ENCODE results near the gene VPS72.

Gene VPS72

DNA sequence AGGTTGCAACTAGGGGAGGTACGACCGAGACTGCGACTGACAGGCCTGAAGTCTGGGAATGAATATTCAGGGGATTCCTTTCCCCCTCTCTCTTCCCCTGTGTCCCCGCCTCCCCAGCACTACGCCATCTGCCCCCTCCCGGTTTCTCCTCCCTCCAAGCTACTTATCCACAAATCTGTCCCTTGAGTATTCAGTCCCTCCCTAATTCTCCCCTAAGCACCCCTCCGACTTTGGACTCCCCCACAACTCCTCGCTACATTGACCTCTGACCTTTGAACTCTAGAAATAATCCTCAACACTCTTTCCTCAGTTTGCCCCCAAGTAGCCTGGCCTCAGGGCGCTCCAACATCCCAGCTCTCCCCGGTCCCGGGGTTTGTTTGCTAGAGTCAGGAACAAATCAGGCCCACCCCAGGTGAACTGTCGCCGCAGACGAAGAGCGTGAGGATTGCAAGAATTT lies 24.7 kb downstream of the VPS72 start:
- no peaks in the 10 kb centered on the region for H3K9me3 ChIP-seq (ENCODE audit: control insufficient read depth in 1 of 2, low read length in 2 of 2)
- H3K4me1 ChIP-seq (ENCODE audit: control insufficient read depth in 1 of 2, insufficient read depth in 2 of 2, low read length in 2 of 2): peaks cover 22 to 23% of the 10 kb centered on the region in 2 donors
- H3K4me3 ChIP-seq (ENCODE audit: low read depth in 1 of 2, low read length in 2 of 2): peak overlapping the region; percentile 97 to 98
- H3K36me3 ChIP-seq (ENCODE audit: control insufficient read depth in 1 of 2, insufficient read depth in 2 of 2, low read length in 2 of 2): peaks cover 9 to 35% of the 10 kb centered on the region in 2 donors
- H3K9ac ChIP-seq (ENCODE audit: low read depth in 1 of 2, low read length in 2 of 2): peak overlapping the region; percentile 81 to 90
- H3K27ac ChIP-seq (ENCODE audit: low read depth, low read length): peak overlapping the region; percentile 77
- H3K27me3 ChIP-seq (ENCODE audit: control insufficient read depth in 1 of 2, insufficient read depth in 2 of 2, low read length in 2 of 2): no peaks in the 10 kb centered on the region

- Histone ChIP-seq H3K27ac (ENCODE audit: low read depth, low read length) (peak overlapping the region; percentile 77), H3K27me3 (ENCODE audit: control insufficient read depth in 1 of 2, insufficient read depth in 2 of 2, low read length in 2 of 2) (no peaks in the 10 kb centered on the region), H3K36me3 (ENCODE audit: control insufficient read depth in 1 of 2, insufficient read depth in 2 of 2, low read length in 2 of 2) (peaks cover 11 to 31% of the 10 kb centered on the region in 2 donors), H3K9me3 (ENCODE audit: control insufficient read depth in 1 of 2, low read length in 2 of 2) (no peaks in the 10 kb centered on the region), H3K4me1 (ENCODE audit: control insufficient read depth in 1 of 2, insufficient read depth in 2 of 2, low read length in 2 of 2) (peaks cover 22 to 23% of the 10 kb centered on the region in 2 donors), H3K4me3 (ENCODE audit: low read depth in 1 of 2, low read length in 2 of 2) (peak overlapping the region; percentile 97 to 98), H3K9ac (ENCODE audit: low read depth in 1 of 2, low read length in 2 of 2) (peak overlapping the region; percentile 81 to 90)
Measured at GRCh38 chr1:151164732-151165280, 25.2 kb downstream of the VPS72 start.

GRCh38 chr1:151159373-151159772 lies 30.6 kb downstream of the VPS72 start:
- Histone ChIP-seq H3K4me1 (ENCODE audit: control insufficient read depth in 1 of 2, insufficient read depth in 2 of 2, low read length in 2 of 2) (peaks cover 7 to 8% of the 10 kb centered on the region in 2 donors), H3K27ac (ENCODE audit: low read depth, low read length) (no peak overlapping the region), H3K4me3 (ENCODE audit: low read depth in 1 of 2, low read length in 2 of 2) (no peak overlapping the region)

DNA sequence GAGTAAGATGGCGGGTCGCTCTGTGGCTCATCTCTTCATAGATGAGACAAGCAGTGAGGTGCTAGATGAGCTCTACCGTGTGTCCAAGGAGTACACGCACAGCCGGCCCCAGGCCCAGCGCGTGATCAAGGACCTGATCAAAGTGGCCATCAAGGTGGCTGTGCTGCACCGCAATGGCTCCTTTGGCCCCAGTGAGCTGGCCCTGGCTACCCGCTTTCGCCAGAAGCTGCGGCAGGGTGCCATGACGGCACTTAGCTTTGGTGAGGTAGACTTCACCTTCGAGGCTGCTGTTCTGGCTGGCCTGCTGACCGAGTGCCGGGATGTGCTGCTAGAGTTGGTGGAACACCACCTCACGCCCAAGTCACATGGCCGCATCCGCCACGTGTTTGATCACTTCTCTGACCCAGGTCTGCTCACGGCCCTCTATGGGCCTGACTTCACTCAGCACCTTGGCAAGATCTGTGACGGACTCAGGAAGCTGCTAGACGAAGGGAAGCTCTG lies 31.2 kb downstream of the VPS72 start:
- H3K27me3 ChIP-seq (ENCODE audit: control insufficient read depth in 1 of 2, insufficient read depth in 2 of 2, low read length in 2 of 2): no peaks in the 10 kb centered on the region
- H3K4me3 ChIP-seq (ENCODE audit: low read depth in 1 of 2, low read length in 2 of 2): no peak overlapping the region
- peaks cover 3 to 7% of the 10 kb centered on the region in 2 donors for H3K4me1 ChIP-seq (ENCODE audit: control insufficient read depth in 1 of 2, insufficient read depth in 2 of 2, low read length in 2 of 2)
- H3K36me3 ChIP-seq (ENCODE audit: control insufficient read depth in 1 of 2, insufficient read depth in 2 of 2, low read length in 2 of 2): peaks cover 16 to 30% of the 10 kb centered on the region in 2 donors
- H3K9me3 ChIP-seq (ENCODE audit: control insufficient read depth in 1 of 2, low read length in 2 of 2): no peaks in the 10 kb centered on the region
- no peak overlapping the region for H3K27ac ChIP-seq (ENCODE audit: low read depth, low read length)
- H3K9ac ChIP-seq (ENCODE audit: low read depth in 1 of 2, low read length in 2 of 2): no peak overlapping the region

More at GRCh38 chr1:151159373-151159772, 30.6 kb downstream of the VPS72 start:
- H3K36me3 ChIP-seq (ENCODE audit: control insufficient read depth in 1 of 2, insufficient read depth in 2 of 2, low read length in 2 of 2): peaks cover 16 to 30% of the 10 kb centered on the region in 2 donors
- no peaks in the 10 kb centered on the region for H3K27me3 ChIP-seq (ENCODE audit: control insufficient read depth in 1 of 2, insufficient read depth in 2 of 2, low read length in 2 of 2)
- H3K9ac ChIP-seq (ENCODE audit: low read depth in 1 of 2, low read length in 2 of 2): no peak overlapping the region
- no peaks in the 10 kb centered on the region for H3K9me3 ChIP-seq (ENCODE audit: control insufficient read depth in 1 of 2, low read length in 2 of 2)

DNA sequence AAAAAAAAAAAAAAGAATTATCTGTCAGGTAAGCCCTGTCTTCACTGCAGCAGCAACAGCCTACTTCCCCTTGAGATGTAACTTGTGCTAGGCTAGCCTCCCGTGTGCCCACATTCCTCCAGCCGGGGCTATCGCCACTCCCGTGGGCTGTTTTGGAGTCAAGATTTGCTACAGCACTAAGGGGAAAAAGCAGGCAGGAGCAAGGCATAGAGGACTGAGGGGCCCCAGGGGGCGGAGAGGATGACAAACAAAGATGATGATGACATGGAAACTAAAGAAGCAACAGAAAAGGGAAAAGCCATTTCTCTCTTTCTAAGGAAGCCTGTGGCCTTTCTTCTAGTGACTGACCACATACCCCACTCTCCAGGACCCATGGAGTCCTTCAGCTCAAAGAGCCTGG lies 31.7 kb downstream of the VPS72 start:
- no peak overlapping the region for H3K4me3 ChIP-seq (ENCODE audit: low read depth in 1 of 2, low read length in 2 of 2)
- H3K27me3 ChIP-seq (ENCODE audit: control insufficient read depth in 1 of 2, insufficient read depth in 2 of 2, low read length in 2 of 2): no peaks in the 10 kb centered on the region
- H3K36me3 ChIP-seq (ENCODE audit: control insufficient read depth in 1 of 2, insufficient read depth in 2 of 2, low read length in 2 of 2): peaks cover 16 to 30% of the 10 kb centered on the region in 2 donors
- H3K9ac ChIP-seq (ENCODE audit: low read depth in 1 of 2, low read length in 2 of 2): no peak overlapping the region
- H3K4me1 ChIP-seq (ENCODE audit: control insufficient read depth in 1 of 2, insufficient read depth in 2 of 2, low read length in 2 of 2): peaks cover 3 to 7% of the 10 kb centered on the region in 2 donors
- no peak overlapping the region for H3K27ac ChIP-seq (ENCODE audit: low read depth, low read length)
- H3K9me3 ChIP-seq (ENCODE audit: control insufficient read depth in 1 of 2, low read length in 2 of 2): no peaks in the 10 kb centered on the region

GRCh38 chr1:151157067-151157531 lies 32.9 kb downstream of the VPS72 start:
- Histone ChIP-seq H3K27ac (ENCODE audit: low read depth, low read length) (no peak overlapping the region), H3K9me3 (ENCODE audit: control insufficient read depth in 1 of 2, low read length in 2 of 2) (no peaks in the 10 kb centered on the region), H3K27me3 (ENCODE audit: control insufficient read depth in 1 of 2, insufficient read depth in 2 of 2, low read length in 2 of 2) (no peaks in the 10 kb centered on the region), H3K9ac (ENCODE audit: low read depth in 1 of 2, low read length in 2 of 2) (peak overlapping the region; percentile 37 to 48), H3K36me3 (ENCODE audit: control insufficient read depth in 1 of 2, insufficient read depth in 2 of 2, low read length in 2 of 2) (peaks cover 16 to 30% of the 10 kb centered on the region in 2 donors), H3K4me3 (ENCODE audit: low read depth in 1 of 2, low read length in 2 of 2) (peak overlapping the region; percentile 50 to 59), H3K4me1 (ENCODE audit: control insufficient read depth in 1 of 2, insufficient read depth in 2 of 2, low read length in 2 of 2) (peaks cover 3 to 7% of the 10 kb centered on the region in 2 donors)

- peaks cover 3 to 7% of the 10 kb centered on the region in 2 donors for H3K4me1 ChIP-seq (ENCODE audit: control insufficient read depth in 1 of 2, insufficient read depth in 2 of 2, low read length in 2 of 2)
- no peaks in the 10 kb centered on the region for H3K9me3 ChIP-seq (ENCODE audit: control insufficient read depth in 1 of 2, low read length in 2 of 2)
- peak within 1 kb of the TSS; percentile 37 to 48 for H3K9ac ChIP-seq (ENCODE audit: low read depth in 1 of 2, low read length in 2 of 2)
- no peak within 1 kb of the TSS for H3K27ac ChIP-seq (ENCODE audit: low read depth, low read length)
- H3K36me3 ChIP-seq (ENCODE audit: control insufficient read depth in 1 of 2, insufficient read depth in 2 of 2, low read length in 2 of 2): peaks cover 16 to 24% of the 10 kb centered on the region in 2 donors
- no peaks in the 10 kb centered on the region for H3K27me3 ChIP-seq (ENCODE audit: control insufficient read depth in 1 of 2, insufficient read depth in 2 of 2, low read length in 2 of 2)
- H3K4me3 ChIP-seq (ENCODE audit: low read depth in 1 of 2, low read length in 2 of 2): peak within 1 kb of the TSS; percentile 50 to 59
Measured at GRCh38 chr1:151156515-151156819, 33.5 kb downstream of the VPS72 start, which contains the start of gene TNFAIP8L2. Gene TNFAIP8L2 (plus strand): TSS chr1:151156649. CDS start chr1:151158698, 2,049 bp downstream.

- Histone ChIP-seq H3K9ac (ENCODE audit: low read depth in 1 of 2, low read length in 2 of 2) (peak overlapping the region; percentile 3 to 65), H3K9me3 (ENCODE audit: control insufficient read depth in 1 of 2, low read length in 2 of 2) (no peaks in the 10 kb centered on the region), H3K4me3 (ENCODE audit: low read depth in 1 of 2, low read length in 2 of 2) (peak overlapping the region; percentile 72 to 90), H3K27me3 (ENCODE audit: control insufficient read depth in 1 of 2, insufficient read depth in 2 of 2, low read length in 2 of 2) (peaks cover 0 to 6% of the 10 kb centered on the region in 2 donors), H3K27ac (ENCODE audit: low read depth, low read length) (peak overlapping the region; percentile 2), H3K36me3 (ENCODE audit: control insufficient read depth in 1 of 2, insufficient read depth in 2 of 2, low read length in 2 of 2) (no peaks in the 10 kb centered on the region), H3K4me1 (ENCODE audit: control insufficient read depth in 1 of 2, insufficient read depth in 2 of 2, low read length in 2 of 2) (peaks cover 7 to 18% of the 10 kb centered on the region in 2 donors)
Measured at GRCh38 chr1:151147665-151148064, 42.3 kb downstream of the VPS72 start.

DNA sequence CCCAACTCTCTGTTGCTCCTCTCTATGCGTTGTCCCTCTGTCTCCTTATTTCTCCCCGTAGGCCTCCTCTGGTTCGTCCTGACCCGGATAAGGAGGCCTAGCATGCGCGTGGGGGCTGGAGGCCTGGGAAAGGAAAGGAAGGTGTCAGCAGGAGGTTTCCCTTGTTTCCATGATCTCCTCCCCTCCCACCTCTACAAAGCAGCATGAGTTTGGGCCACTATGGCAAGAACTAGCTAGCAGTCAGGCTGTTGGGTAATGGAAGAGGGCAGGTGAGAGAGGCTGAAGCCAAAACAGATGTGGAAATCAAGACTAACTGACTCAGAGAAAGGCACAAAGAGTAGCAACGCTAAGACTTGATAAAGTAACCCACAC lies 42.9 kb downstream of the VPS72 start:
- peaks cover 7 to 18% of the 10 kb centered on the region in 2 donors for H3K4me1 ChIP-seq (ENCODE audit: control insufficient read depth in 1 of 2, insufficient read depth in 2 of 2, low read length in 2 of 2)
- H3K4me3 ChIP-seq (ENCODE audit: low read depth in 1 of 2, low read length in 2 of 2): peak overlapping the region; percentile 72 to 90
- H3K36me3 ChIP-seq (ENCODE audit: control insufficient read depth in 1 of 2, insufficient read depth in 2 of 2, low read length in 2 of 2): no peaks in the 10 kb centered on the region
- no peaks in the 10 kb centered on the region for H3K9me3 ChIP-seq (ENCODE audit: control insufficient read depth in 1 of 2, low read length in 2 of 2)
- H3K27me3 ChIP-seq (ENCODE audit: control insufficient read depth in 1 of 2, insufficient read depth in 2 of 2, low read length in 2 of 2): peaks cover 0 to 6% of the 10 kb centered on the region in 2 donors
- peak overlapping the region; percentile 44 to 65 for H3K9ac ChIP-seq (ENCODE audit: low read depth in 1 of 2, low read length in 2 of 2)
- H3K27ac ChIP-seq (ENCODE audit: low read depth, low read length): peak overlapping the region; percentile 11

DNA sequence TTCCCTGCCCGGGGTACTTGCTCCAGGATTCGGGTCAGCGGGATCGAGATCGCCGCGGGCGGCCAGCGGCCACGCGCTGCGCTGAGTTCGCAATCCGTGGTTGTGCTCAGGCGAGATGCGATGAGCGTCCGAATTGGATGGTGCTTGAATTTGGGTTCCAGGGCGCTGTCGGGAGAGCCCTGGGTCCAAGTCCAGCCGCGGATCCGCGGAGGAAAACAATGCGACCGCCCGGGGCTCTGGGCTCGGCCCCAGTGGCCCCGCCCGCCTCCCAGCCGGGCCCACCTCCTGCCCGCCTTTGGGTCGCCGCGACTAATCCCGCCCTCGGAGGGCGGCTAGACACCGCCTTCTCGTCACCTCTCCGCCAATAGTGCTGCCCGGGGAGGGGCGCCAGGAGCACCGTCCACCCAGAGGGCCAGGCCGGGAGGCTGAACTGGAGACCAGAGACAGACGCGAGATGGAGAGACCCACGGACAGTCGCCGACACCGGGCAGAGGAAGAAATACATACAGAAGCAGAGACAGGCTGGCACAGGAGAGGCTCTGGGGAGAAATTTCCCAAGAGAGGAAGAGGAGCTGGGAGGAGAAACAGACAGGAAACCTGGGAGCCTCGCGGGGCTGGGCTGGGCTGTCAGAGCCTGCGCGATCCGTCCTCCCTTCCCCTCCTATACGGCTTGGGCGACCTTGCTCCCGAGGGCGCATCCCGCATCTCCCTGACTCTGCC lies 43.4 kb downstream of the VPS72 start, which contains the start of gene SEMA6C:
Gene SEMA6C, minus strand, starts transcription at position 220 of the 720 bp plus-strand sequence. CDS start 4,010 bp downstream, outside the sequence.
- Histone ChIP-seq H3K9ac (ENCODE audit: low read depth in 1 of 2, low read length in 2 of 2) (peak within 1 kb of the TSS; percentile 65 to 73), H3K27ac (ENCODE audit: low read depth, low read length) (peak within 1 kb of the TSS; percentile 11)

More for the DNA sequence above, 43.4 kb downstream of the VPS72 start, which contains the start of gene SEMA6C:
- H3K4me1 ChIP-seq (ENCODE audit: control insufficient read depth in 1 of 2, insufficient read depth in 2 of 2, low read length in 2 of 2): peaks cover 7 to 18% of the 10 kb centered on the region in 2 donors
- peak within 1 kb of the TSS; percentile 72 to 90 for H3K4me3 ChIP-seq (ENCODE audit: low read depth in 1 of 2, low read length in 2 of 2)
- H3K9me3 ChIP-seq (ENCODE audit: control insufficient read depth in 1 of 2, low read length in 2 of 2): no peaks in the 10 kb centered on the region
- peaks cover 0 to 6% of the 10 kb centered on the region in 2 donors for H3K27me3 ChIP-seq (ENCODE audit: control insufficient read depth in 1 of 2, insufficient read depth in 2 of 2, low read length in 2 of 2)
- H3K36me3 ChIP-seq (ENCODE audit: control insufficient read depth in 1 of 2, insufficient read depth in 2 of 2, low read length in 2 of 2): no peaks in the 10 kb centered on the region

All from duodenal mucosa (tissue), 2 donors.